HEK293T (cell line): ENCODE measurements around the gene CCDC9.

Experiments
- ARNT ChIP-seq: fragments of 450-650 bp; IDR thresholded peaks from 2 replicates; pipeline ENCODE4 v1.6.1; 2017; ENCODE audit warnings: mild to moderate bottlenecking
- BHLHE40 ChIP-seq: fragments of 450-650 bp; IDR thresholded peaks from 2 replicates; pipeline ENCODE4 v1.6.1; 2016; ENCODE audit warnings: mild to moderate bottlenecking, moderate library complexity, borderline replicate concordance
- ELF4 ChIP-seq: fragments of 450-650 bp; IDR thresholded peaks from 2 replicates; pipeline ENCODE4 v1.6.1; 2017; ENCODE audit warnings: antibody characterized with exemption
- FOXA1 ChIP-seq: fragments of 450-650 bp; IDR thresholded peaks from 2 replicates; pipeline ENCODE4 v1.6.1; 2016; ENCODE audit warnings: mild to moderate bottlenecking
- FOXK2 ChIP-seq: fragments of 450-650 bp; IDR thresholded peaks from 2 replicates; pipeline ENCODE4 v1.6.1; 2016; ENCODE audit warnings: mild to moderate bottlenecking
- FOXM1 ChIP-seq: fragments of 450-650 bp; IDR thresholded peaks from 2 replicates; pipeline ENCODE4 v1.6.1; 2017; ENCODE audit warnings: mild to moderate bottlenecking, borderline replicate concordance
- HDGF ChIP-seq: fragments of 450-650 bp; IDR thresholded peaks from 2 replicates; pipeline ENCODE4 v1.6.1; 2017; ENCODE audit warnings: antibody characterized with exemption, borderline replicate concordance
- L3MBTL2 ChIP-seq: fragments of 450-650 bp; conservative IDR thresholded peaks from 2 replicates; pipeline ENCODE4 v1.6.1; 2016; ENCODE audit warnings: mild to moderate bottlenecking
- LEF1 ChIP-seq: fragments of 450-650 bp; IDR thresholded peaks from 2 replicates; pipeline ENCODE4 v1.6.1; 2017; ENCODE audit warnings: mild to moderate bottlenecking, borderline replicate concordance
- NFRKB ChIP-seq: fragments of 450-650 bp; IDR thresholded peaks from 2 replicates; pipeline ENCODE4 v1.6.1; 2016; ENCODE audit warnings: mild to moderate bottlenecking, moderate library complexity
- SP1 ChIP-seq: fragments of 450-650 bp; IDR thresholded peaks from 2 replicates; pipeline ENCODE4 v1.6.1; 2017
- SUZ12 ChIP-seq: fragments of 450-650 bp; IDR thresholded peaks from 2 replicates; pipeline ENCODE4 v1.6.1; 2016; ENCODE audit warnings: mild to moderate bottlenecking
- TARDBP ChIP-seq: fragments of 450-650 bp; IDR thresholded peaks from 2 replicates; pipeline ENCODE4 v1.6.1; 2016

GRCh38 chr19:47310323-47310722, 54.0 kb downstream of the CCDC9 start:
- TF ChIP-seq BHLHE40 (no peak), SP1 (no peak), SUZ12 (no peak), ARNT (no peak), TARDBP (no peak), HDGF (no peak), LEF1 (no peak), NFRKB (no peak), FOXM1 (no peak), L3MBTL2 (no peak), FOXK2 (no peak), FOXA1 (no peak), ELF4 (no peak)
